Measurements from ENCODE around the gene MUC3A.
"Not testable (repeated sequence)": the region's sequence is repeated elsewhere in the genome, so short reads cannot be mapped to it uniquely, and the experiment has no call there.

The MUC3A gene

DNA sequence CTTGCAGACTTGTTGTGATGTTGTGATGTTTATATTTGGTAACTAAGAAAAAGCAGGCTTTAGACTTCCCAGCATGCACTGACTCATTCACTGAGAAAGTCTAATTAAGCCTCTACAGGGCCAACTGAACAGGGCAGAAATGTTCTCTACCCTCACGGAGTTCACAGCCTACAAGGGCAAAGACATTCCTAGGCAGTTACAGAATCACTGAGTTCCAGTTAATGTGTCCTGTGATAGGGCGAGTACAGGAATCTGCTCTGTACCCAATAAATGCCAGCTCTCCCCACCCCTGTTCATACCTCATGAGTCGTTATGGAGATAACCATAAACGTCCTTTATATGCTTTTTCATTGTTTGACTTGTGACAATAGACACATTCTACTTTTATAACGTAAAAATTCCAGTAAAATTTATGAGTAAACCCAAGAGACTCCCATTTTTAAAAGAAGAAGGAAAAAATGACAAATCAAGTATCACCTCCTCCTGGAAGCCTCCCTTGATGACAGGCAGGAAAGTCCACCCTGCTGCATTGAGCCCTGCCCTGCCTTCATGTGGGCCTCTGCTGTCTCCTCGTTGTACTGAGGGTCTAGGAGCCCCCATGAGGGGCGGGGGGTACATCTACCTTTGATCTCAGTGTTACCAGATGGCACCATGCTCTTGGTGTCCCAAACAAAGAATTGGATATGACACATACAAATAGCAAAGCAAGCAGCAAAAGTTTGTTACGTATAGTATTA, 34.3 kb downstream of the MUC3A start:
- Histone ChIP-seq H3K4me1 (ENCODE audit: control insufficient read depth, insufficient read depth, low read length) (no peaks in the 10 kb centered on the region), H3K36me3 (ENCODE audit: control insufficient read depth in 2 of 2, insufficient read depth in 1 of 2, low read length in 2 of 2) (no peaks in the 10 kb centered on the region), H3K27ac (ENCODE audit: extremely low read depth, low read depth, low read length) (no peak overlapping the region), H3K9me3 (ENCODE audit: control insufficient read depth, insufficient read depth, low read depth, low read length) (no peaks in the 10 kb centered on the region), H3K4me3 (ENCODE audit: low read depth, low read length) (no peak overlapping the region)
- ChIA-PET CTCF (interaction anchor here (0.7 kb wide), 1 partner anchor 209 kb away, joined by 3 read pairs; no protein-coding TSS in a partner anchor), POLR2A (no interaction called here)
- TF ChIP-seq ZNF112 (tag by site-specific recombination; IDR thresholded peaks at IDR 0.05) (no peak), ZNF423 (tag by site-specific recombination; IDR thresholded peaks at IDR 0.05) (no peak), ZBTB20 (tag by site-specific recombination; IDR thresholded peaks at IDR 0.05) (no peak), ZNF629 (tag by site-specific recombination; IDR thresholded peaks at IDR 0.05) (no peak), ZNF391 (tag by site-specific recombination; IDR thresholded peaks at IDR 0.05; ENCODE audit: borderline replicate concordance, low read depth) (no peak), ZFP69B (tag by site-specific recombination; IDR thresholded peaks at IDR 0.05) (no peak), TRIM28 (IDR thresholded peaks at IDR 0.05; ENCODE audit: borderline replicate concordance, low read length) (no peak), ZSCAN4 (tag by site-specific recombination; IDR thresholded peaks at IDR 0.05) (no peak), ATF2 (tag by site-specific recombination; IDR thresholded peaks at IDR 0.05; ENCODE audit: low read depth) (no peak), SCRT2 (tag by site-specific recombination; IDR thresholded peaks at IDR 0.05) (no peak)
- TF ChIP-seq, protein P1, sequence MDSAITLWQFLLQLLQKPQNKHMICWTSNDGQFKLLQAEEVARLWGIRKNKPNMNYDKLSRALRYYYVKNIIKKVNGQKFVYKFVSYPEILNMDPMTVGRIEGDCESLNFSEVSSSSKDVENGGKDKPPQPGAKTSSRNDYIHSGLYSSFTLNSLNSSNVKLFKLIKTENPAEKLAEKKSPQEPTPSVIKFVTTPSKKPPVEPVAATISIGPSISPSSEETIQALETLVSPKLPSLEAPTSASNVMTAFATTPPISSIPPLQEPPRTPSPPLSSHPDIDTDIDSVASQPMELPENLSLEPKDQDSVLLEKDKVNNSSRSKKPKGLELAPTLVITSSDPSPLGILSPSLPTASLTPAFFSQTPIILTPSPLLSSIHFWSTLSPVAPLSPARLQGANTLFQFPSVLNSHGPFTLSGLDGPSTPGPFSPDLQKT (IDR thresholded peaks at IDR 0.05; ENCODE audit: borderline replicate concordance, low read depth, low read length): no peak

GRCh38 chr7:100984241-100984918, 35.0 kb downstream of the MUC3A start:
- CTCF ChIA-PET: interaction anchor here (0.7 kb wide), 1 partner anchor 208 kb away, joined by 3 read pairs; no protein-coding TSS in a partner anchor
- POLR2A ChIA-PET; H3K27ac ChIP-seq (ENCODE audit: extremely low read depth, low read depth, low read length): not testable (repeated sequence)

DNA sequence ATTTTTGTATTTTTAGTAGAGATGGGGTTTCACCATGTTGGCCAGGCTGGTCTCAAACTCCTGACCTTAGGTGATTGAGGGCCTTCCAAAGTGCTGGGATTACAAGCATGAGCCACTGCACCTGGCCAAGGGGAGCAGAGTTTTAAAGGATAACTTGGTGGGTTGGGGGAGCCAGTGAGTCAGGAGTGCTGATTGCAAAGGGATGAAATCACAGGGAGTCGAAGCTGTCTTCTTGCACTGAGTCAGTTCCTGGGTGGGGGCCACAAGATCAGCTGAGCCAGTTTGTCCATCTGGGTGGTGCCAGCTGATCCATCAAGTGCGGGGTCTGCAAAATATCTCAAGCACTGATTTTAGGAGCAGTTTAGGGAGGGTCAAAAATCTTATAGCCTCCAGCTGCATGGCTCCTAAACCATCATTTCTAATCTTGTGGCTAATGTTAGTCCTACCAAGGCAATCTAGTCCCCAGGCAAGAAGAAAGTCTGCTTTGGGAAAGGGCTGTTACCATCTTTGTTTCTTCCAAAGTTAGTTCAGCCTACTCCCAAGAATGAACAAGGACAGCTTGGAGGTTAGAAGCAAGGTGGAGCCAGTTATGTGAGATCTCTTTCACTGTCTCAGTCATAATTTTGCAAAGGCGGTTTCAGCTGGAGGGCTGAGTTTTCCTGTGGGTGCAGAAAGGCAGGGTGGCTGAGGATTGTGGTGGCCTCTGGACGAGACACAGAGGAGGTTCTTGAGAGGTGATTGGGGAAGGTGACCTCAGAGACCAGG, 35.9 kb downstream of the MUC3A start:
- POLR2A ChIA-PET; H3K36me3 ChIP-seq (ENCODE audit: control insufficient read depth in 2 of 2, insufficient read depth in 1 of 2, low read length in 2 of 2); H3K4me3 ChIP-seq (ENCODE audit: low read depth, low read length); H3K4me1 ChIP-seq (ENCODE audit: control insufficient read depth, insufficient read depth, low read length); CTCF ChIA-PET; H3K9me3 ChIP-seq (ENCODE audit: control insufficient read depth, insufficient read depth, low read depth, low read length); H3K27ac ChIP-seq (ENCODE audit: extremely low read depth, low read depth, low read length): not testable (repeated sequence)

More at GRCh38 chr7:100984241-100984918, 35.0 kb downstream of the MUC3A start:
- not testable (repeated sequence) for H3K9me3 ChIP-seq (ENCODE audit: control insufficient read depth, insufficient read depth, low read depth, low read length); H3K36me3 ChIP-seq (ENCODE audit: control insufficient read depth in 2 of 2, insufficient read depth in 1 of 2, low read length in 2 of 2); H3K4me3 ChIP-seq (ENCODE audit: low read depth, low read length); H3K4me1 ChIP-seq (ENCODE audit: control insufficient read depth, insufficient read depth, low read length)

DNA sequence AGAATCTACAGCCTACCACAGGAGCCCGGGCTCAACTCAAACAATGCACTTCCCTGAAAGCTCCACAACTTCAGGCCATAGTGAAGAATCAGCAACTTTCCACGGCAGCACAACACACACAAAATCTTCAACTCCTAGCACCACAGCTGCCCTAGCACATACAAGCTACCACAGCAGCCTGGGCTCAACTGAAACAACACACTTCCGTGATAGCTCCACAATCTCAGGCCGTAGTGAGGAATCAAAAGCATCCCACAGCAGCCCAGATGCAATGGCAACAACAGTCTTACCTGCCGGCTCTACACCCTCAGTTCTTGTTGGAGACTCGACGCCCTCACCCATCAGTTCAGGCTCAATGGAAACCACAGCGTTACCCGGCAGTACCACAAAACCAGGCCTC, 42.3 kb downstream of the MUC3A start:
- Histone ChIP-seq H3K27ac (ENCODE audit: extremely low read depth, low read depth, low read length) (no peak overlapping the region), H3K36me3 (ENCODE audit: control insufficient read depth in 2 of 2, insufficient read depth in 1 of 2, low read length in 2 of 2) (no peaks in the 10 kb centered on the region), H3K4me1 (ENCODE audit: control insufficient read depth, insufficient read depth, low read length) (no peaks in the 10 kb centered on the region), H3K9me3 (ENCODE audit: control insufficient read depth, insufficient read depth, low read depth, low read length) (no peaks in the 10 kb centered on the region), H3K4me3 (ENCODE audit: low read depth, low read length) (no peak overlapping the region)
- POLR2A ChIA-PET: no interaction called here
- CTCF ChIA-PET: interaction anchor here (1.7 kb wide), 1 partner anchor 26 kb away, joined by 4 read pairs; no protein-coding TSS in a partner anchor
- TF ChIP-seq ZSCAN5A (tag by site-specific recombination; IDR thresholded peaks at IDR 0.05) (no peak), ZNF48 (tag by site-specific recombination; IDR thresholded peaks at IDR 0.05) (no peak), ZNF24 (tag by site-specific recombination; IDR thresholded peaks at IDR 0.05) (no peak), ZIC2 (tag by site-specific recombination; IDR thresholded peaks at IDR 0.05) (no peak), ZNF610 (tag by site-specific recombination; IDR thresholded peaks at IDR 0.05; ENCODE audit: borderline replicate concordance) (no peak), ZNF747 (tag by site-specific recombination; IDR thresholded peaks at IDR 0.05) (no peak), ZNF555 (tag by site-specific recombination; conservative IDR thresholded peaks at IDR 0.05) (no peak), ZFP69B (tag by site-specific recombination; IDR thresholded peaks at IDR 0.05) (no peak), REPIN1 (tag by site-specific recombination; IDR thresholded peaks at IDR 0.05; ENCODE audit: low read depth) (no peak), KLF16 (tag by site-specific recombination; IDR thresholded peaks at IDR 0.05) (no peak), ZNF558 (tag by site-specific recombination; IDR thresholded peaks at IDR 0.05) (no peak)

Measured in HEK293 (cell line).